Memory B cell (primary cell): ENCODE data around the gene SGK1.

ENCODE experiments used
- ATAC-seq: fragments of 150-1000 bp; cut with Tn5 transposase; 2 replicates; pipeline ENCODE4 v1.10.0; 2021; ENCODE audit warnings: low read depth, mild to moderate bottlenecking, moderate library complexity
- DNase-seq, 2 donors: peaks; one replicate each; pipeline ENCODE4 v3.0.0; 2022; ENCODE audit warnings: low spot score in 2 of 2
- H3K27ac Mint-ChIP-seq: one replicate; pipeline ENCODE4 v1.8.0; 2022; ENCODE audit warnings: mild to moderate bottlenecking, moderate library complexity, mixed read lengths
- H3K27me3 Mint-ChIP-seq: one replicate; pipeline ENCODE4 v1.8.0; 2022; ENCODE audit warnings: mixed read lengths
- H3K36me3 Mint-ChIP-seq: one replicate; pipeline ENCODE4 v1.8.0; 2022; ENCODE audit warnings: mild to moderate bottlenecking, mixed read lengths
- H3K4me1 Mint-ChIP-seq: one replicate; pipeline ENCODE4 v1.8.0; 2022; ENCODE audit warnings: mixed read lengths
- H3K4me3 Mint-ChIP-seq: one replicate; pipeline ENCODE4 v1.8.0; 2022; ENCODE audit warnings: mild to moderate bottlenecking, moderate library complexity, mixed read lengths
- H3K9me3 Mint-ChIP-seq: one replicate; pipeline ENCODE4 v1.8.0; 2022; ENCODE audit warnings: mixed read lengths

Gene SGK1

DNA sequence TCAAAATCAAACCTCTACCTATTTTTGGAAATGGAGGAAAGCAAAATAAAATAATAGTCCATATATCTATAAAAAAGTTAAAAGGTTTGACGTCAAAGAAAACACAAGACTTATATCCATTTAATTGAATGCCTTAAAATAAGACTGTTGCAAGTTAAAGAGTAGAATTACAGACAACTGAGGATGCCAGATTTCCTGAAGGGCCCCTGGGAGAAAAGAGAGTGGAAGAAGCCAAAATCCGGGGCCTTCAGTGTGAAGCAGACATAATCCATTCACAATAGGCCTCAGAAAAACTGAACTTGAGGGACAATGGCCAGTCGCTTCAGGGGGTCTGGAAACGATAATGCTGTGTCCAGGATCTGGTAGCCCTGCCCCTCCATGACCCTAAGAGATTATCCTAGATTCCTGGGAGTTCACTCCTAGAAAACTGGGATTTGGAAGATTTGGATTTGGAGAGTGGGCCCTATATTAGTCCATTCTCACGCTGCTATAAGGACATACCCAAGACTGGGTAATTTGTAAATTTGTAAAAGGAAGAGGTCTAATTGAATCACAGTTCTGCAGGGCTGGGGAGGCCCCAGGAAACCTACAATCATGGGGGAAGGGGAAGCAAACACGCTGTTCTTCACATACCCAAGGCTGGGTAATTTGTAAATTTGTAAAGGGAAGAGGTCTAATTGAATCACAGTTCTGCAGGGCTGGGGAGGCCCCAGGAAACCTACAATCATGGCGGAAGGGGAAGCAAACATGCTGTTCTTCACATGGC, 171.5 kb downstream of the SGK1 start:
- Mint-ChIP-seq H3K27me3 (no peaks in the 10 kb centered on the region), H3K36me3 (no peaks in the 10 kb centered on the region), H3K9me3 (no peaks in the 10 kb centered on the region), H3K4me1 (peaks cover 2% of the 10 kb centered on the region), H3K4me3 (no peak overlapping the region), H3K27ac (no peak overlapping the region)
- DNase-seq, result no peak
- no peak for ATAC-seq

DNA sequence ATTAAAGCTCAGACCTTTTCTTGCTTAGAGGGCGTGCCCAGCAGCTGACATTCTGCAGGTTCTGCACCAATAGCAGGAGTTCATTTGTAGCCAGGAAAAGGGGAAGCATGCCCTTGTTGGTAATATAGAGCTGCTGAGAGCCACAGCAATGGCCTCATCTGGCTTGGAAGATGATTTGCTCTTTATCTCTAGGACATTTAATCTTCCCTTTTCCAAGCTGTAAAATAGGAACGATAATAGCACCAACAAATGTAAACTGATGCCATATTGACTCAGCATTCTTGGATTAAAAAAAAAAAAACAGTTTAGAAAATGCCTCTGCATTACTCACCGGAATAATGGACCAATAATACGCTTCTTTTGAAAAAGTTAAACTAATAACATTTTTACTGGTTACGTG, 172.1 kb downstream of the SGK1 start:
- DNase-seq, result no peak
- Mint-ChIP-seq H3K4me1 (peaks cover 2% of the 10 kb centered on the region), H3K9me3 (no peaks in the 10 kb centered on the region), H3K27me3 (no peaks in the 10 kb centered on the region), H3K27ac (no peak overlapping the region), H3K4me3 (no peak overlapping the region), H3K36me3 (no peaks in the 10 kb centered on the region)
- peak; percentile 93 for ATAC-seq

DNA sequence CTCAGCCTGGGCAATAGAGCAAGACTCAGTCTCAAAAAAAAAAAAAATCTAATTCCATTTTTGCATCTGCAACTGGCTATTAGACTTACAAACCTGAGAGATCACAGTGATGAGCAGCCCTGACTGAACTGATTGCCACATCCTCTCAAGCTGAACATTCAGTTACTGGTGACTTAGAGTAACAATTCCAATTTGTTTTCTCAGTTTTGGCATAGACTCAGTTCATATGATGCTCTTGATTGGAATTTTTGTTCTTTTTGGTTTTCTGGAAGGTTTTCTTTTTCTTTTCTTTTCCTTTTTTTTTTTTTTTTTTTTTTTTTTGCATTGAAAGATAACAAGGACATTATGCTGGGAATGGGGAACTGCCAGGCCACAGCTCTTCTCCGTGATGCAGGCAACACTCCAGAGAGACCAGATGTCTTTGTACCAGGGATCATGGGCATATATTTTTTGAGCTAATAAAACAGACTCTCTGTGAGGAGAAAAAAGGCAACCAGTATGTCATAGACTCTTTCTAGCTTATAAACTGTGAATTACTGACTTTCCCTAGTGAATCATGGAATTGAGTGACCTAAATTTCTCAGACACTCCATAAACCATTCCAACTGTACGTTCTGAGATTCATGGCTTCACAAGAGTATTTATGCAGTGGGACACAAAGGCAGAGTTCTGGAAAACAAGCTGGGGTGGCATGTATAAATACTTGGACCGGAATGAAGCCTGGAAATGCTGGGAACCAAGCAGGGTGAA, 179.5 kb downstream of the SGK1 start:
- Mint-ChIP-seq H3K4me1 (no peaks in the 10 kb centered on the region), H3K9me3 (no peaks in the 10 kb centered on the region), H3K27ac (no peak overlapping the region), H3K4me3 (no peak overlapping the region), H3K36me3 (peaks cover 2% of the 10 kb centered on the region), H3K27me3 (peaks cover 2% of the 10 kb centered on the region)
- ATAC-seq (no peak), DNase-seq (no peak)

DNA sequence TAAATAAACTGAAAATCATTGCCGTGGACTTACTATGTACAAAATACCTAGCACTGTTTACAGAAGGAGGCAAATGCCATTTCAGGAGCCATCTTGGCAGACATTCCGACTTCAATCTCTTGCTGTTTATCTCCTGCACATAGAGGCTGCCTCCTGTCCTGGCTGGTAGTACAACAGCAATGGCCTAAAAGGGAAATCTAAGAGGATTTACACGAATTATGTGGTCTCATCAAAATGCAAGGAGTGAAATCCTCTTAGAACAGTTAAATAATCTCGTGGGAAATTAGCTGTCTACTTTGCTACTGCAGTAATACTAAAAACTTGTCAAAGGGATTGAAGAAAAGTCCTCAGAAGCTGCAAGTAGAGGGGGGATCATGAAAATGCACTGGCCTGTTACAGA, 183.3 kb downstream of the SGK1 start:
- Mint-ChIP-seq H3K36me3 (peaks cover 2% of the 10 kb centered on the region), H3K27me3 (peaks cover 3% of the 10 kb centered on the region), H3K4me1 (no peaks in the 10 kb centered on the region), H3K9me3 (peaks cover 3% of the 10 kb centered on the region), H3K4me3 (no peak overlapping the region), H3K27ac (no peak overlapping the region)
- ATAC-seq (no peak), DNase-seq (no peak)

GRCh38 chr6:134132494-134133141, 185.3 kb downstream of the SGK1 start:
- Mint-ChIP-seq H3K4me3 (no peak overlapping the region), H3K27ac (no peak overlapping the region), H3K36me3 (peaks cover 2% of the 10 kb centered on the region), H3K27me3 (peaks cover 3% of the 10 kb centered on the region), H3K4me1 (no peaks in the 10 kb centered on the region), H3K9me3 (peaks cover 3% of the 10 kb centered on the region)
- no peak for ATAC-seq
- no peak for DNase-seq

- H3K4me3 Mint-ChIP-seq, result no peak overlapping the region
- no peak overlapping the region for H3K27ac Mint-ChIP-seq
- H3K9me3 Mint-ChIP-seq, result peaks cover 3% of the 10 kb centered on the region
- no peaks in the 10 kb centered on the region for H3K36me3 Mint-ChIP-seq
- peaks cover 1% of the 10 kb centered on the region for H3K27me3 Mint-ChIP-seq
- no peak for ATAC-seq
- no peaks in the 10 kb centered on the region for H3K4me1 Mint-ChIP-seq
- DNase-seq, result no peak
Observed at GRCh38 chr6:134131530-134132139, 186.3 kb downstream of the SGK1 start.

DNA sequence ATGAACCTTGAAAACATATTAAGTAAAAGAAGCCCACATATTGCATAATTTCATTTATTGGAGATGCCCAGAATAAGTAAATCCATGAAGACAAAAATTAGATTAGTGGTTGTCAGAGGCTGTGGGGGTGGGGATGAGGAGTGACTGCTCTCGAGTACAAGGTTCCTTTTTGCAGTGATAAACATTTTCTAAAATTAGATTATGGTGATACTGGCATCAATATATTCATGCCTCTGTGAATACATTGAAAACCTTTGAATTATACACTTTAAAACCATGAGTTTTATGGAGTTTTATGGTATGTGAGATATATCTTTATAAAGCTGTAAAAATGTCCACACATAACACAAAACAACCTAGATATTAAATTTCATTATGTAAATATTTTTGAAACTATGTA, 189.8 kb downstream of the SGK1 start:
- Mint-ChIP-seq H3K27me3 (peaks cover 3% of the 10 kb centered on the region), H3K4me1 (no peaks in the 10 kb centered on the region), H3K27ac (no peak overlapping the region), H3K9me3 (peaks cover 3% of the 10 kb centered on the region), H3K36me3 (no peaks in the 10 kb centered on the region), H3K4me3 (no peak overlapping the region)
- DNase-seq, result no peak
- ATAC-seq, result no peak

DNA sequence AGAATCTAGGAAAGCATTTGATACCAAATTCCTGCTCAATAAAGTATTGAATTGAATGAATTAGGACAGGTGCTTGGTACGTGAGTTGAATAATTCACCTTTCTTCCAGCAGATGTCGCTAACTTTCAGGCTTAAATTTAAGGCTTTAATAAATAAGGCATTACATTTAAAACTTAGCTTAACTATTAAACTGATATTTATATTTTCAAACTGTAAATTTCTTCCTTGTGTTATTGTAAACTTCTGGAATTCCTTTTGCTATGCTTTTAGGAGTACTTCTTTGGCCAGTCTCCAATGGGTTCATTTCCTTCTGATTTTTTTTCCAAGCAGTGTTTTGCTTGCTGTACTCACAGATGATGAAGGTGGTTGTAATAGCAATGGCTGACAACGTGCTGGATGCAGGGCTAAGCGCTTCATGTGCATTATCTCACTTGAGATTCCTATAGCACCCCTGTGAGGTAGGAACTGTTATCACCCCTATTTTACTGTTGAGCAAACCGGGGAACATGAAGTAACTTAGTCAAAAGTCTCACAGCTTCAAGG, 194.2 kb downstream of the SGK1 start:
- DNase-seq (peak in 1 of 2 donors; percentile 25), ATAC-seq (peak; percentile 78)
- no peak overlapping the region for H3K4me3 Mint-ChIP-seq
- no peaks in the 10 kb centered on the region for H3K4me1 Mint-ChIP-seq
- H3K36me3 Mint-ChIP-seq, result no peaks in the 10 kb centered on the region
- no peak overlapping the region for H3K27ac Mint-ChIP-seq
- H3K27me3 Mint-ChIP-seq, result peaks cover 1% of the 10 kb centered on the region
- H3K9me3 Mint-ChIP-seq, result peaks cover 1% of the 10 kb centered on the region

GRCh38 chr6:134122775-134123174, 195.1 kb downstream of the SGK1 start:
- H3K9me3 Mint-ChIP-seq, result peaks cover 1% of the 10 kb centered on the region
- H3K27ac Mint-ChIP-seq, result no peak overlapping the region
- H3K27me3 Mint-ChIP-seq, result peaks cover 1% of the 10 kb centered on the region
- no peaks in the 10 kb centered on the region for H3K4me1 Mint-ChIP-seq
- DNase-seq (no peak), ATAC-seq (no peak)
- H3K4me3 Mint-ChIP-seq, result no peak overlapping the region
- no peaks in the 10 kb centered on the region for H3K36me3 Mint-ChIP-seq

GRCh38 chr6:134119486-134119885, 198.4 kb downstream of the SGK1 start:
- DNase-seq, result no peak
- Mint-ChIP-seq H3K36me3 (no peaks in the 10 kb centered on the region), H3K4me3 (no peak overlapping the region), H3K9me3 (peaks cover 1% of the 10 kb centered on the region), H3K4me1 (peaks cover 3% of the 10 kb centered on the region), H3K27me3 (peaks cover 2% of the 10 kb centered on the region), H3K27ac (no peak overlapping the region)
- no peak for ATAC-seq
